HepG2 (cell line): ENCODE results near the gene CERS5. TPM values are rescaled to one million over a fixed set of nuclear protein-coding genes. Genes with fewer than 3 reads are reported as not detected.

Experiments
- ATAC-seq: fragments of 200-7000 bp; cut with Tn5 transposase; 3 replicates; pipeline ENCODE4 v1.9.1; 2020; ENCODE audit warnings: mild to moderate bottlenecking, moderate library complexity
- BruUV-seq: library from RNA; stranded (reverse); fragments of 400-500 nt; replicated peaks from 2 replicates; lab custom pipeline; 2021; lab: Mats Ljungman, UMichigan
- CTCF ChIA-PET: fragments of 300-600 bp; formaldehyde crosslinking; extraction: SDS; loops from one replicate; lab custom pipeline; 2021; ENCODE audit warnings: low total read pairs, inconsistent platforms, low intra/inter-chr PET ratio; lab: Yijun Ruan, JAX
- POLR2A ChIA-PET: fragments of 350-600 bp; sonication (Branson Sonifier 250); formaldehyde crosslinking; loops from one replicate; lab custom pipeline; 2020; ENCODE audit warnings: antibody characterized with exemption, inconsistent platforms; lab: Yijun Ruan, JAX
- DNase-seq: peaks from one replicate; pipeline ENCODE4 v3.0.0-alpha.2; 2015; ENCODE audit warnings: low spot score
- FAIRE-seq: peaks from 3 replicates; lab custom pipeline; 2011; peaks lifted over from hg19 to GRCh38; lab: Jason Lieb, UNC
- H2AFZ ChIP-seq: one replicate; pipeline ENCODE4 v1.6.1; 2011; ENCODE audit warnings: low read length, inconsistent platforms
- H3K27ac ChIP-seq: fragments of 300-600 bp; 3 replicates; pipeline ENCODE4 v1.8.0; 2011; ENCODE audit warnings: mixed run types, mild to moderate bottlenecking, mixed read lengths, low read length, inconsistent platforms; ENCODE audit not compliant: insufficient read depth; ENCODE audit errors: extremely low read length
- H3K27me3 ChIP-seq, 2 experiments: fragments of 200-600 bp in 1 of 2; 2 replicates in 1 of 2; 3 replicates in 1 of 2; pipeline versions ENCODE4 v1.6.0 to v1.8.0; 2011; ENCODE audit warnings: low read length in 2 of 2, mild to moderate bottlenecking in 2 of 2, moderate library complexity in 2 of 2, inconsistent platforms in 1 of 2; ENCODE audit not compliant: insufficient read depth in 2 of 2, control insufficient read depth in 1 of 2
- H3K36me3 ChIP-seq, 2 experiments: fragments of 200-600 bp in 1 of 2; replicated peaks in 1 of 2; 2 replicates in 1 of 2; 3 replicates in 1 of 2; pipeline versions ENCODE4 v1.5.1 to v1.8.0; 2011; ENCODE audit warnings: low read length in 2 of 2, inconsistent platforms in 1 of 2; ENCODE audit not compliant: insufficient read depth in 2 of 2, control insufficient read depth in 1 of 2
- H3K4me1 ChIP-seq: 2 replicates; pipeline ENCODE4 v1.5.1; 2012; ENCODE audit warnings: low read length, inconsistent platforms; ENCODE audit not compliant: insufficient read depth
- H3K4me2 ChIP-seq: 2 replicates; pipeline ENCODE4 v1.6.0; 2011; ENCODE audit warnings: low read depth, low read length, inconsistent platforms
- H3K4me3 ChIP-seq, 3 experiments: fragments of 200-600 bp in 1 of 3; sonication (generic), shearing (Covaris generic) in 1 of 3; replicated peaks in 1 of 3; 2 replicates each; pipeline ENCODE4 v1.5.1; 2011 to 2016; ENCODE audit warnings: low read length in 3 of 3, inconsistent platforms in 2 of 3, low read depth in 2 of 3, mild to moderate bottlenecking in 2 of 3, control low read depth in 1 of 3, mixed read lengths in 1 of 3; ENCODE audit not compliant: insufficient read depth in 1 of 3
- H3K79me2 ChIP-seq: one replicate; pipeline ENCODE4 v1.6.1; 2011; ENCODE audit warnings: low read length, inconsistent platforms; ENCODE audit not compliant: insufficient read depth
- H3K9ac ChIP-seq: 2 replicates; pipeline ENCODE4 v1.6.0; 2011; ENCODE audit warnings: mild to moderate bottlenecking, low read depth, low read length, inconsistent platforms; ENCODE audit not compliant: insufficient read depth
- H3K9me3 ChIP-seq: 2 replicates; pipeline ENCODE4 v1.5.1; 2012; ENCODE audit warnings: mild to moderate bottlenecking, low read length
- H4K20me1 ChIP-seq: 2 replicates; pipeline ENCODE4 v1.6.0; 2011; ENCODE audit warnings: inconsistent platforms, mild to moderate bottlenecking, low read length, moderate library complexity; ENCODE audit not compliant: insufficient read depth
- KDM5A ChIP-seq: fragments of 200-600 bp; sonication (generic); IDR thresholded peaks from 2 replicates; pipeline ENCODE4 v1.7.0; 2018; ENCODE audit warnings: antibody characterized with exemption, mild to moderate bottlenecking, low read length, borderline replicate concordance
- WGBS: methylation state at CpG from one replicate; pipeline ENCODE4 v1.1.6; 2017; ENCODE audit warnings: low lambda C conversion rate; 5-methylcytosine and 5-hydroxymethylcytosine counted together
- in situ Hi-C: cut with HindIII; loops from 2 replicates; pipeline ENCODE4 v1.10.0; 2017; ENCODE audit warnings: low pct_unique_long_range_greater_than_20kb; ENCODE audit not compliant: extremely low pct_ligation_motif_present
- intact Hi-C: fragments of 100-400 bp; cut with micrococcal nuclease; formaldehyde crosslinking; loops from one replicate; pipeline ENCODE4 v1.10.0; 2022; ENCODE audit not compliant: unreplicated experiment
- polyA plus RNA-seq, 8 experiments: library from polyadenylated mRNA; depleted of rRNA in 3 of 8; stranded (reverse) in 7 of 8; unstranded in 1 of 8; fragments of >200 nt; fragmentation: Illumina TruSeq in 4 of 8; extraction: Trizol in 4 of 8; gene quantifications; 2 replicates each; pipeline versions ENCODE4 v1.2.1 to v1.2.3, GENCODE V29; 2011 to 2016; ENCODE audit warnings: low read depth in 4 of 8, missing spikeins in 1 of 8, mixed read lengths in 1 of 8; ENCODE audit not compliant: insufficient read depth in 1 of 8
- total RNA-seq, 5 experiments: library from RNA; depleted of rRNA; stranded (reverse); fragments of >200 nt; fragmentation: Illumina TruSeq; extraction: Trizol; gene quantifications; 2 replicates each; pipeline ENCODE4 v1.2.3, GENCODE V29; 2016; ENCODE audit warnings: low read depth in 1 of 5
- TF ChIP-seq, protein P1 (sequence below): sonication (generic); formaldehyde crosslinking; IDR thresholded peaks from 2 replicates; pipeline ENCODE4 v1.9.0; 2021; ENCODE audit warnings: missing genetic modification reagents, mild to moderate bottlenecking, borderline replicate concordance

Gene CERS5
- total and polyA plus RNA-seq, 2 of the 13 experiments (the other 11 are each of a cell fraction or from before 2014, with no cell fraction given), result 22.3 to 48.8 TPM

DNA sequence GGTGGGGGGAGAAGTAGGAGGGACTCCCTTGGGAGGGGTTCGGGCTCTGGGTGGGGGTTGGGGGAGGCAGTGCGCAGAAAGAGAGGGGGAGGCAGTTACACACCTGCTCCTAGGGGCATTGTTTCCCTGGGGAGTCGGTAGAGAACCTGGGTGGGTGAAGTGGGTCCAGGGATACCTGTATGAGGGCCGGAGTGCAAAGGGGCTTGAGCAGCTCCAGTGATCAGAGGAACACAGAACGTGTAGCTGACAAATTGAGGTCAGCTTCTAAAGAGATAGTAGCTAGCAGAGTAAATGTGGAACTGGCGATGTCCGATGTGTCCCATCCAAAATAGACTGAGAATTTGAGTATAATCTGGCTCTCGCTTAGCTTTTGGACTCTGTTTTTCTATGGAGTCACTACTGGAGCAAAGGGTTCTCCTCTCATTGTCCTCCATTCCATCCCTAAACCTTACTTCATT, 81.5 kb downstream of the CERS5 start:
- ATAC-seq (peak; percentile 13; the same call in 2 of the 3 replicates), FAIRE-seq (no peak)

More for the DNA sequence above, 81.5 kb downstream of the CERS5 start:
- peak overlapping the region; percentile 89 for H3K4me2 ChIP-seq
- in situ Hi-C loops (no loop called here), intact Hi-C loops (loop anchor here (2.0 kb wide), 2 partner anchors 25 to 315 kb away; partner anchors contain the start of gene LARP4)
- TF ChIP-seq, protein P1, sequence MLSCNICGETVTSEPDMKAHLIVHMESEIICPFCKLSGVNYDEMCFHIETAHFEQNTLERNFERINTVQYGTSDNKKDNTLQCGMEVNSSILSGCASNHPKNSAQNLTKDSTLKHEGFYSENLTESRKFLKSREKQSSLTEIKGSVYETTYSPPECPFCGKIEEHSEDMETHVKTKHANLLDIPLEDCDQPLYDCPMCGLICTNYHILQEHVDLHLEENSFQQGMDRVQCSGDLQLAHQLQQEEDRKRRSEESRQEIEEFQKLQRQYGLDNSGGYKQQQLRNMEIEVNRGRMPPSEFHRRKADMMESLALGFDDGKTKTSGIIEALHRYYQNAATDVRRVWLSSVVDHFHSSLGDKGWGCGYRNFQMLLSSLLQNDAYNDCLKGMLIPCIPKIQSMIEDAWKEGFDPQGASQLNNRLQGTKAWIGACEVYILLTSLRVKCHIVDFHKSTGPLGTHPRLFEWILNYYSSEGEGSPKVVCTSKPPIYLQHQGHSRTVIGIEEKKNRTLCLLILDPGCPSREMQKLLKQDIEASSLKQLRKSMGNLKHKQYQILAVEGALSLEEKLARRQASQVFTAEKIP, result no peak
- 0 out of 2 replicates have a peak, but pooled peaks have one; percentile 27 for TF ChIP-seq KDM5A
- WGBS, result 23% methylated on average over 8 of the region's 8 CpGs
- peak overlapping the region; percentile 74 for H3K9ac ChIP-seq
- DNase-seq, result no peak
- no peak overlapping the region for H2AFZ ChIP-seq
- H3K79me2 ChIP-seq, result peaks cover 17% of the 10 kb centered on the region
- H3K4me3 ChIP-seq, result peak overlapping the region; percentile 58 to 77 (median 73)
- H3K4me1 ChIP-seq, result peaks cover 76% of the 10 kb centered on the region
- peaks cover 11 to 35% of the 10 kb centered on the region in 2 experiments for H3K36me3 ChIP-seq
- BruUV-seq, result no TSS peak
- no peaks in the 10 kb centered on the region for H3K27me3 ChIP-seq
- ChIA-PET POLR2A (interaction anchor here (1.0 to 7.4 kb wide), 11 partner anchors 9 to 198 kb away, joined by 3 to 265 read pairs (median 7); partner anchors contain the start of genes CERS5, COX14, GPD1 and LIMA1), CTCF (no interaction called here)
- peak overlapping the region; percentile 88 for H3K27ac ChIP-seq
- peaks cover 4% of the 10 kb centered on the region; the same call in 1 of the 2 replicates for H4K20me1 ChIP-seq
- H3K9me3 ChIP-seq, result no peaks in the 10 kb centered on the region
